Fibroblast of pulmonary artery (primary cell): ENCODE results near the gene MT1G.

Source experiments
- DNase-seq: peaks from one replicate; pipeline ENCODE4 v3.0.0-alpha.2; 2010; ENCODE audit warnings: low read depth
- H3K4me3 ChIP-seq: replicated peaks from 2 replicates; pipeline ENCODE4 v1.5.1; 2011; ENCODE audit warnings: low read depth, mild to moderate bottlenecking, control low read depth, low read length, moderate library complexity
- CTCF ChIP-seq: IDR thresholded peaks from 2 replicates; pipeline ENCODE4 v1.5.1; 2011; ENCODE audit warnings: mild to moderate bottlenecking, control low read depth, low read length, inconsistent platforms; ENCODE audit errors: missing control alignments

Gene MT1G

GRCh38 chr16:56633535-56633934 is 34.3 kb downstream of the MT1G start:
- no peak for TF ChIP-seq CTCF
- no peak overlapping the region for H3K4me3 ChIP-seq
- no peak for DNase-seq

- peak overlapping the region; percentile 43 for H3K4me3 ChIP-seq
- no peak for DNase-seq
- TF ChIP-seq CTCF, result no peak
These were observed 35.0 kb downstream of the MT1G start for GRCh38 chr16:56632848-56633365.

GRCh38 chr16:56632156-56632847 is 35.6 kb downstream of the MT1G start, which contains the start of gene MT1M:
MT1M (plus strand) TSS chr16:56632659; CDS start chr16:56632732, 73 bp downstream.
- peak within 1 kb of the TSS; percentile 43 for H3K4me3 ChIP-seq
- no peak for TF ChIP-seq CTCF
- DNase-seq, result no peak

GRCh38 chr16:56631832-56632155 is 36.1 kb downstream of the MT1G start:
- H3K4me3 ChIP-seq, result peak overlapping the region; percentile 43
- no peak for TF ChIP-seq CTCF
- DNase-seq, result no peak

- no peak overlapping the region for H3K4me3 ChIP-seq
- no peak for TF ChIP-seq CTCF
- DNase-seq, result no peak
These were observed 36.7 kb downstream of the MT1G start for GRCh38 chr16:56631197-56631596.

- DNase-seq, result no peak
- no peak overlapping the region for H3K4me3 ChIP-seq
- TF ChIP-seq CTCF, result no peak
These were observed 37.7 kb downstream of the MT1G start for GRCh38 chr16:56630134-56630533.

- TF ChIP-seq CTCF, result no peak
- no peak for DNase-seq
- no peak overlapping the region for H3K4me3 ChIP-seq
These were observed 38.3 kb downstream of the MT1G start for GRCh38 chr16:56629531-56629930.
